HAP-1 (cell line): ENCODE measurements around the gene CTIF.
A peak's percentile ranks its signal among the peaks of the same experiment; 100 is the strongest.

ENCODE experiments used
- DNase-seq, 2 experiments: peaks; one replicate each; pipeline ENCODE4 v3.0.0-alpha.2; 2016 to 2020; ENCODE audit warnings: low spot score in 2 of 2
- H3K27me3 ChIP-seq: fragments of 250-450 bp; sonication (Bioruptor Pico); 2 replicates; pipeline ENCODE4 v1.5.1; 2020; ENCODE audit warnings: low read depth, mild to moderate bottlenecking, moderate library complexity
- H3K36me3 ChIP-seq: fragments of 250-450 bp; sonication (Bioruptor Pico); replicated peaks from 2 replicates; pipeline ENCODE4 v1.5.1; 2020; ENCODE audit warnings: mild to moderate bottlenecking
- H3K4me1 ChIP-seq: fragments of 250-450 bp; sonication (Bioruptor Pico); 2 replicates; pipeline ENCODE4 v1.5.1; 2020; ENCODE audit warnings: mild to moderate bottlenecking
- H3K4me3 ChIP-seq: fragments of 250-450 bp; sonication (Bioruptor Pico); 2 replicates; pipeline ENCODE4 v1.5.1; 2020; ENCODE audit warnings: mild to moderate bottlenecking, moderate library complexity
- H3K9me3 ChIP-seq: fragments of 250-450 bp; sonication (Bioruptor Pico); 2 replicates; pipeline ENCODE4 v1.5.1; 2020; ENCODE audit warnings: mild to moderate bottlenecking, moderate library complexity
- in situ Hi-C: fragments of 300-500 bp; cut with MboI; formaldehyde crosslinking; loops from 3 replicates; pipeline ENCODE4 v1.14.3; 2020; ENCODE audit warnings: low sequenced_read_pairs, inconsistent platforms, mixed read lengths

CTIF gene

DNA sequence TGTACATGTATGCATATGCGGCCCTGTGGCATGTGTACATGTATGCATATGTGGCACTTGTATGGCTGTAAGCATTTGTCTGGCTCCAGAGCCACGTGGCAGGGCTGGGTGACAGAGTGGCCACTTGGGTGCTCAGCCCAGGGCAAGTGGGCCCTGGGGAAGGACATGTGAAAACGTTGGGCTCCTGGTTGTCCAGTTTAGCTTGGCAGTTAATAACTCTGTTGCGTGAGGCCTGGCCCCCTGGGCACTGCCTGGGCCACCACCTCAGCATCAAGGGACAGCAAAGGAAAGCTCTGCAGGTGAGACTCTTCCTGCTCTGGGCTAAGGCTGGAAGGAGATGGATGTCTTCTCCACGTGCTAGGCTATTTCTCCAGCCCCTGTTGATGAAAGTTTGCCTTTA lies 119.9 kb downstream of the CTIF start:
- in situ Hi-C loops: no loop called here
- no peaks in the 10 kb centered on the region for H3K9me3 ChIP-seq
- DNase-seq: no peak
- no peaks in the 10 kb centered on the region for H3K36me3 ChIP-seq
- H3K27me3 ChIP-seq: no peaks in the 10 kb centered on the region
- H3K4me1 ChIP-seq: no peaks in the 10 kb centered on the region
- no peak overlapping the region for H3K4me3 ChIP-seq

GRCh38 chr18:48659188-48660009 lies 120.6 kb downstream of the CTIF start:
- no peaks in the 10 kb centered on the region for H3K36me3 ChIP-seq
- no peaks in the 10 kb centered on the region for H3K4me1 ChIP-seq
- no peak for DNase-seq
- H3K4me3 ChIP-seq: no peak overlapping the region
- no peaks in the 10 kb centered on the region for H3K27me3 ChIP-seq
- in situ Hi-C loops: loop anchor here (5.0 kb wide), 1 partner anchor 182 kb away; no protein-coding TSS in a partner anchor
- H3K9me3 ChIP-seq: no peaks in the 10 kb centered on the region

- in situ Hi-C loops: loop anchor here (5.0 kb wide), 1 partner anchor 183 kb away; no protein-coding TSS in a partner anchor
- peaks cover 2% of the 10 kb centered on the region for H3K36me3 ChIP-seq
- DNase-seq: no peak
Measured at GRCh38 chr18:48660346-48661228, 121.8 kb downstream of the CTIF start.

DNA sequence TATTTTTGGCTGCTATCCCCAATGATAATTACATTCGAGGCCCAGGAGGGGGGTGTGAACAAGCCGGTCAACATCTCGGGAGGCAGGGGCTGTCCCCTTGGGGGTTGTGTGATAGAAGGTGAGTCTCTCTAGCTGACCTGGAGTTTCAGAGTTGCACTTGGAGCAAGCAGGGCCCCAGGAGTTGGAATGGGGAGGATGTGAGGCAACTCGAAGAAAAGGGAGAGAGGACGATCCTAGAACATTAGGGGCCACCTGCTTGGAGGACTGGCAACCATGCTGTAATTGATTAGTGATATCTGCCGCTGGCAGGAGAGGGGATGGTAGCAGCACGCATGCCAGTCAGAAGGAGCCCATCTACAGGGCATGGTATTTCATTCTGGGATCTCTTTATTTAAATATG lies 122.6 kb downstream of the CTIF start:
- Histone ChIP-seq H3K4me3 (no peak overlapping the region), H3K4me1 (no peaks in the 10 kb centered on the region), H3K27me3 (no peaks in the 10 kb centered on the region), H3K9me3 (no peaks in the 10 kb centered on the region; the same call in 1 of the 2 replicates), H3K36me3 (peaks cover 7% of the 10 kb centered on the region)
- DNase-seq: no peak
- in situ Hi-C loops: loop anchor here (5.0 kb wide), 1 partner anchor 184 kb away; no protein-coding TSS in a partner anchor

More at GRCh38 chr18:48660346-48661228, 121.8 kb downstream of the CTIF start:
- H3K4me3 ChIP-seq: no peak overlapping the region
- no peaks in the 10 kb centered on the region for H3K4me1 ChIP-seq
- no peaks in the 10 kb centered on the region; the same call in 1 of the 2 replicates for H3K9me3 ChIP-seq
- H3K27me3 ChIP-seq: no peaks in the 10 kb centered on the region

DNA sequence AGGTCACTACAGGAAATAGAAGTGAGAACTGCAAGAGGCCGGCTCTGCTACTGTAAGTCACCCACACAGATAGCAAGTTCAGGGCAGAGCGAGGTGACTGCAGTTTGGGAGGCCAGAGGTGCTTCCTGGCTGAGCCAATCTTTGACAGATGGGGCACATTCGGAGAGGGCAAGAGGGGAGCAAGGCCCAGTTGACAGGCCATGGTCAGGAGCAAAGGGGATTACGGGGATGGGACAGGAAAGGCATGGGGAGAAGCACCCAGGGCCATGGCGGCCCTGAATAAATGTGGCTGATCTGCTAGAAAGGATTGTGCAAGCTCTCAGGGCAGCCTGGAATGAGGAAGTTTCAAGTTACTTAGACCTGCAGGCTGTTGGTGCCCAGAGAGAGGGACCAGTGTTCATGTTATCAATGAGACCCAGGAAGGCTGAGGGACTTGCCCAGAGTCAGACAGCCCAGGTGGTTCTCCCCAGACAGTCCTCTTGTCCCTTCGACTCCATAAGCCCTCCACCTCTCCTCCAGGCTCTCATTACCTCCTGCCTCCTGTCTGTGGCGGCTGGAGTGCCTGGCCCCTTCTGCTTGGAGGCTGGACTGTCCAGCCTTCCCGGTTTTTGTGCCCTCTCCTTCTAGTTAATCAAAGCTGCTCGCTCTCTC lies 123.3 kb downstream of the CTIF start:
- Histone ChIP-seq H3K36me3 (peaks cover 7% of the 10 kb centered on the region), H3K27me3 (no peaks in the 10 kb centered on the region), H3K4me1 (no peaks in the 10 kb centered on the region), H3K4me3 (no peak overlapping the region), H3K9me3 (no peaks in the 10 kb centered on the region; the same call in 1 of the 2 replicates)
- in situ Hi-C loops: loop anchor here (5.0 kb wide), 1 partner anchor 185 kb away; no protein-coding TSS in a partner anchor
- no peak for DNase-seq

DNA sequence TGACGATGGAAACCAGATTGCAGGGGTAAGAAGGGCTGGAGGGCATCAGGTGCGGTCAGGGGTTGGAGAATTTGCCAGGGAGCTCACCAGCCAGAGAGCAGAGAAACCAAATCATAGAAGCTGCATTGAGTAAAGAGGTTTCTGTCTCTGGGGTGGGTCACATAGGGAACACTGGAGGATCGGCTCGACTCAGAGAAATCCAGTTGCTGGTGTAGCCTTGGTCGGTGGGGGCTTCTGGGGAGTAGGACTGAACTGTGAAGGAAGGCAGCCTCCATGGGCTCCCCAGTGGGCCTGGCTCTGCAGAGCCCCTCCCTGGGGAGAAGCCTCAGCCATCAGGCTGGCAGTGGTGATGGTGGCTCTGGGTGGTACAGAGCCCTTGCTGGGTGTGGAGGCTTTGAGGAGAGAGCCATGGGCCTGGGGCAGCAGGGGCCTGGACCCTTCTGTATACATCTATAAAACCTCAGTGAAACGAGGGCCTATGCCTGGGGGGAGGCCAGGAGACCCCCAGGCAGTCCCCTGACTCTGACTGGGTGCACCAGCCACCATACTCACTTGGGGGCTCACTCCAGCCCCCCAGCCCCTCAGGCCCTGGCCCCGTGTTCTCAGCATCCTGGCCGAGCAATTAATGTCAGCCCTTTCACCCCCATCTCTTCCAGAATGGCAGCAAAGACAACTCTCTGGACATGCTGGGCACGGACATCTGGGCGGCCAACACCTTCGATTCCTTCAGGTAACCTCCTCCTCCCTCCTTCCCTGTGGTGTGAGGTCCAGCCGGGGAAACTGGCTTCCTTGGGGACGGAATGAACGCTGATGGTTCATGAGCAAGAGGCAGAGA lies 124.5 kb downstream of the CTIF start:
- DNase-seq: no peak
- Histone ChIP-seq H3K36me3 (peaks cover 7% of the 10 kb centered on the region), H3K9me3 (no peaks in the 10 kb centered on the region; the same call in 1 of the 2 replicates), H3K27me3 (no peaks in the 10 kb centered on the region), H3K4me3 (no peak overlapping the region), H3K4me1 (no peaks in the 10 kb centered on the region)
- in situ Hi-C loops: loop anchor here (5.0 kb wide), 1 partner anchor 186 kb away; no protein-coding TSS in a partner anchor

DNA sequence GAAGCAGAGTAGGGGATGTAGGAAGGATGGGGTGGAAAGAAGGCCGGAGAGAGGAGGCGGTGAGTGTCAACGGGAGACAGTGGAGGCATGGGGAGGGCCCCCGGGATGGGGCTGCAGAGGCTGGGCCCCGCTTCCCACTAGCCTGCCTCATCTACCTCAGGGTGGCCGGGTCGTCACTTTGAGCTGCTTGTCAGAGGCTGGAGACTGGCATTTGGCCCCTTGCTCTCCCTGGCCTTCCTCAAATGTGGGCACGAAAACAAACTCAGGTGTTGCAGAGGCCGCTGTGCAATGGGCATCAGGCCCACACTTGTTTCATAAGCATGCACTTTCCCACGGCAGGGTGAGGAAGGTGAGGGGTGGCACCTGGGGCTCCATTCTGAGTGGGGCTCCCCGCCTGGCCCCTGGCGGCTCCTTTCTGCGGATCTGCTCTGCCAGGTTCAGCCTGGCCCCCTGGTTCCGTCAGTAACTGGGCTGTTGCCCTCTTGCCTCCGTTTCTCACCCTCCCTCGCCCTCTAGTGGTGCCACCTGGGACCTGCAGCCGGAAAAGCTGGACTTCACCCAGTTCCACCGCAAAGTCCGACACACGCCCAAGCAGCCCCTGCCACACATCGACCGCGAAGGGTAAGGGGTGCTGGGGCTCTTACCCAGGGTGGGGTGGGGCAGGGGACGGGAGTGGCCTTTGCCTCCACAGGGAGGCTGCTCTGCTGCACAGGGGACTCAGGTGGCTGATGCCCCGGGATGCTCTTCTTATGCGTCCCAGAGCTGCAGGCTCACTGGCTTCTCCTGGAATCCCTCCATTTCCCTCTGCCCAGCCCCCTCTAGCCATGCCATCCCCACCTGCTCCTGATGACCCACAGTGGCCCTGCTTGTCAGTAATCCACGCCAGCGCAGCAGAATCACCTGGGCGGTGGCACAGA lies 125.4 kb downstream of the CTIF start:
- Histone ChIP-seq H3K9me3 (no peaks in the 10 kb centered on the region; the same call in 1 of the 2 replicates), H3K4me3 (no peak overlapping the region), H3K27me3 (no peaks in the 10 kb centered on the region), H3K36me3 (peaks cover 7% of the 10 kb centered on the region), H3K4me1 (no peaks in the 10 kb centered on the region)
- peak; percentile 18 to 87 for DNase-seq
- in situ Hi-C loops: loop anchor here (5.0 kb wide), 1 partner anchor 187 kb away; no protein-coding TSS in a partner anchor

DNA sequence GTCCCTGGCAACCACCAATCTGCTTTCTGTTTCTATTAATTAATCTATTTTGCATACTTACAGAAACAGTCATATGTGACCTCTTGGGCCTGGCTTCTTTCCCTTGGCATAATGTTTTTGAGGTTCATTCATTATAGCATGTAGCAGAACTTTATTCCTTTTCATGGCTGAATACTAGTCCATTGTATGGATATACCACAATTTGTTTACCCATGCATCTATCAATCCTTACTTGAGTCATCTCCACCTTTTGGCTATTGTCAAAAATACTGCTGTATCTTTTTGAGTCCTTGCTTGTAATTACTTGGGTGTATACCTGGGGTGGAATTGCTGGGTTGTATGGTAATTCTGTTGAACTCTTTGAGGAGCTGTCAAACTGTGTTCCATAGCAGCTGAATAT lies 126.8 kb downstream of the CTIF start:
- H3K36me3 ChIP-seq: peaks cover 7% of the 10 kb centered on the region
- H3K9me3 ChIP-seq: no peaks in the 10 kb centered on the region; the same call in 1 of the 2 replicates
- no peaks in the 10 kb centered on the region for H3K4me1 ChIP-seq
- in situ Hi-C loops: no loop called here
- no peaks in the 10 kb centered on the region for H3K27me3 ChIP-seq
- no peak for DNase-seq
- no peak overlapping the region for H3K4me3 ChIP-seq

DNA sequence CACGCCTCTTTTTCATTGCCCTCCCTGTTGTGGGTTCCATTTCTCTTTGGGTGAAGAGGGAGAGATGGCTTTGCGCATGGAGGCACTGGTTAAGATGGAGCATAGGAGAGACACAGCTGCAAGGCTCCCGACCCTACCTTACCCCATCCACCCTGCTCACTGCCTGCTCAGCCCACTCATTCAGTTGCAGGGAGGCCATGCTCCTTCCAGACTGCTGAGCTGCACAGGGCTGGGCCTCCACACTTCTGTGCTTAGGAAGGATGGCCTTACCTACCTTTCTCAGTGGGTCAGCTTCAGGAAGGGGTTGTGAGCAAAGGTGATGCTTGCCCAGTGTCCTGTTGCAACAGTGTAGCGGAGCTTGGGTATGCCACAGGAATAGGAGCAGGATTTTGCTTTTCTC lies 127.8 kb downstream of the CTIF start:
- Histone ChIP-seq H3K36me3 (peaks cover 12% of the 10 kb centered on the region), H3K9me3 (no peaks in the 10 kb centered on the region; the same call in 1 of the 2 replicates), H3K4me1 (no peaks in the 10 kb centered on the region), H3K4me3 (no peak overlapping the region), H3K27me3 (no peaks in the 10 kb centered on the region)
- DNase-seq: no peak
- in situ Hi-C loops: no loop called here

DNA sequence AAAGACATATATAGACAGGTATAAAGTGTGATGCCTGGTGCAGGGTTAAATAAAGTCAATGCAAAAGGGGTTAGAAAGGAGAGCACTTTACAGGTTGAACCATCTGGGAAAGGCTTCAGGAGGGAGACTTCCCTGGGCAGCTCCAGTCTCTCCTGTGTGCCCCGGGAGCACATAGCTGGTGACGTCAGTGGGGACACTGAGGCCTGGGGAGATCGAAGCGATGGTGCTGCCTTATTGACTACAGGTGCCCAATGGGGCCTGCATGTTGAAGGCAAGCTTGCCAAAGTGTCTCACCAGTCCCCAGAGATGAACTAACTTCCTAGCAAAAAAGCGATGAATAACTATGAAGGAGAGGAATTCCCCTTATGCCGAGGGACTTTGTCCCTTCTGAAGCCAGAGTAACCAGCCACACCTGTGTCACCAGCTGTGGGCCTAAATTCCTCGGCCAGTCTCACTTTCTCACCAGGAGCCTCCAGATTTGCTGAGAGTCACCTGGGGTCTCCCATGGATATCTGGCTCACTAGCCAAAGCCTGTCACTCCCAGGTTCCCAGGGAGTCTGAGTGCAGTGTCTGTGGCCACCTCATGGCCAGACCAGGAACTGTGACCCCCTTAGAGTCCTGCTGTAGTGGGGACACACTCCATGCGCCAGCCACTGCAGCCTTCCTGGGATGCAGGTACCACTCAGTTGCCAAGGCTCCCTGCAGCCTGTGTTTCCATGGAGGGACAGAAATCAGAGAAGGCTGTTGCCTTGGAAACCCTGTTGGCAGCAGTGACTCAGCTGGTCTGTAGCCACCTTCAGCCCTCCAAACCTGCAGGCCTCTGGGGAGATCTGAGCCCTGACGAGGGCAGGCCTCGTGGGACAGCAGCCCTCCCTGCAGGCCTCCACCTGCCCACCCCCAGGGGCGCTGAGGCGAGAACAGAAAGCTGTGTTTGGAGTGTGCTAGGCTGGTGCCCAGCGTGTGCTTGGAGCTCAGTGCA lies 128.7 kb downstream of the CTIF start:
- no peak for DNase-seq
- peaks cover 12% of the 10 kb centered on the region for H3K36me3 ChIP-seq

More for the DNA sequence above, 128.7 kb downstream of the CTIF start:
- Histone ChIP-seq H3K9me3 (no peaks in the 10 kb centered on the region; the same call in 1 of the 2 replicates), H3K4me1 (no peaks in the 10 kb centered on the region), H3K27me3 (no peaks in the 10 kb centered on the region), H3K4me3 (no peak overlapping the region)
- in situ Hi-C loops: no loop called here
